Left ventricle myocardium inferior (tissue), 1 donor: ENCODE measurements around the gene ZNF804A. TPM values are rescaled to one million over a fixed set of nuclear protein-coding genes. Genes with fewer than 3 reads are reported as not detected.

ENCODE experiments used
- DNase-seq: peaks from one replicate; pipeline ENCODE4 v3.0.0-alpha.2; 2020
- H3K27ac ChIP-seq: fragments of 200-600 bp; replicated peaks from 2 replicates; pipeline ENCODE4 v1.8.0; 2021
- H3K27me3 ChIP-seq: fragments of 200-600 bp; 2 replicates; pipeline ENCODE4 v1.8.0; 2021; ENCODE audit warnings: low read depth
- H3K36me3 ChIP-seq: fragments of 200-600 bp; 2 replicates; pipeline ENCODE4 v1.8.0; 2021
- H3K4me1 ChIP-seq: fragments of 200-600 bp; 2 replicates; pipeline ENCODE4 v1.8.0; 2021
- H3K4me3 ChIP-seq: fragments of 200-600 bp; 2 replicates; pipeline ENCODE4 v1.8.0; 2021; ENCODE audit warnings: mild to moderate bottlenecking, moderate library complexity
- H3K9me3 ChIP-seq: fragments of 200-600 bp; replicated peaks from 2 replicates; pipeline ENCODE4 v1.8.0; 2021
- intact Hi-C: fragments of 100-400 bp; cut with micrococcal nuclease; formaldehyde crosslinking; loops from one replicate; pipeline ENCODE4 v1.11.0; 2022
- total RNA-seq: library from RNA; stranded (reverse); fragmentation: NEBNext Ultra II Directional; extraction: Animal tissue kit (Norgen Biotek cat#: 25700); gene quantifications from one replicate; pipeline ENCODE4 v1.2.1, GENCODE V29; 2021
- TF ChIP-seq, protein P1 (sequence below): fragments of 200-600 bp; IDR thresholded peaks from 2 replicates; pipeline ENCODE4 v1.8.0; 2021; ENCODE audit warnings: antibody characterized with exemption, mild to moderate bottlenecking, borderline replicate concordance
- donor health status: DM: no; HTN: yes; CAD: no; lungs with severe emphysema.

ZNF804A gene
- total RNA-seq, 1 donor from 2014 or later = not detected

DNA sequence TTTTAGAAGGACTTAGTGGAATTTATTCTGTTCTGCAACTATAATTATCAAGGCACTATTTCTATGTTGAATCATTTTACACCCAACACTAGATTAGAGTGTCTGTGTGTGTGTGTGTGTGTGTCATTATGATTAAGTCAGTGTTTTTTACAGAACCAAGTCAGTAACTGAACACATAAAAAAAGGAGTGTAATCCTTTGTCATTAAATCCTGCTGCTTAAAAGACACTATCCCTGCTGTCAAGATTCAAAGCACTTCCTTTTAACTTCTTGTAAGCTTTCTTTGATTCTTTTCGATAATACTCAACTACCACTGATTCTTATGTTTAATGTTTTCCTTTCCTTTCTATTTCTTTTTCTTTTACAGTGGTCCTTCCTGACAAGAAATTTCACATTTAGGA lies 306.7 kb downstream of the ZNF804A start:
- no peak for DNase-seq
- Histone ChIP-seq H3K27me3 (no peaks in the 10 kb centered on the region), H3K4me3 (no peak overlapping the region), H3K9me3 (peaks cover 1% of the 10 kb centered on the region), H3K36me3 (no peaks in the 10 kb centered on the region), H3K27ac (no peak overlapping the region), H3K4me1 (no peaks in the 10 kb centered on the region)
- TF ChIP-seq, protein P1, sequence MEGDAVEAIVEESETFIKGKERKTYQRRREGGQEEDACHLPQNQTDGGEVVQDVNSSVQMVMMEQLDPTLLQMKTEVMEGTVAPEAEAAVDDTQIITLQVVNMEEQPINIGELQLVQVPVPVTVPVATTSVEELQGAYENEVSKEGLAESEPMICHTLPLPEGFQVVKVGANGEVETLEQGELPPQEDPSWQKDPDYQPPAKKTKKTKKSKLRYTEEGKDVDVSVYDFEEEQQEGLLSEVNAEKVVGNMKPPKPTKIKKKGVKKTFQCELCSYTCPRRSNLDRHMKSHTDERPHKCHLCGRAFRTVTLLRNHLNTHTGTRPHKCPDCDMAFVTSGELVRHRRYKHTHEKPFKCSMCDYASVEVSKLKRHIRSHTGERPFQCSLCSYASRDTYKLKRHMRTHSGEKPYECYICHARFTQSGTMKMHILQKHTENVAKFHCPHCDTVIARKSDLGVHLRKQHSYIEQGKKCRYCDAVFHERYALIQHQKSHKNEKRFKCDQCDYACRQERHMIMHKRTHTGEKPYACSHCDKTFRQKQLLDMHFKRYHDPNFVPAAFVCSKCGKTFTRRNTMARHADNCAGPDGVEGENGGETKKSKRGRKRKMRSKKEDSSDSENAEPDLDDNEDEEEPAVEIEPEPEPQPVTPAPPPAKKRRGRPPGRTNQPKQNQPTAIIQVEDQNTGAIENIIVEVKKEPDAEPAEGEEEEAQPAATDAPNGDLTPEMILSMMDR = no peak
- intact Hi-C loops = no loop called here

- intact Hi-C loops = no loop called here
- DNase-seq = no peak
- Histone ChIP-seq H3K4me3 (no peak overlapping the region), H3K9me3 (peaks cover 8% of the 10 kb centered on the region), H3K27ac (no peak overlapping the region), H3K36me3 (no peaks in the 10 kb centered on the region), H3K4me1 (no peaks in the 10 kb centered on the region), H3K27me3 (no peaks in the 10 kb centered on the region)
- TF ChIP-seq, protein P1 = no peak
Observed at GRCh38 chr2:184906160-184906559, 307.8 kb downstream of the ZNF804A start.

DNA sequence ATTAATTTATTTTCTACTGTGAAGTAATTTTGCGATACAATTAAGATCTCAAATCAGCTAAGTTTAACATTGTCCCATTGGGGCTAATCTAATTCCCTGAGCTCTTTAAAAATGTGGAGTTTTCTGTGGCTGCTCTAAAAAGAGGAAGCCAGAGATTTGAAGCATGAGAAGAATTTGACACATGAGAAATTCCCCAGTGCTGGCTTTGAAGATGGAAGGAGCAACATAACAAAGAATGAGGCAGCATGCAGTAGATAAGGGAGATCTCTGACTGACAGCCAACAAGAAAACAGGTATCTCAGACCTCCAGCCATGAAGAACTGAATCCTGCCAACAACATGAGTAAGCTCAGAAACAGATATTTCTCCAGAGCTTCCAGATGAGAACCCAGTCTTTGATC lies 308.4 kb downstream of the ZNF804A start:
- no peaks in the 10 kb centered on the region for H3K36me3 ChIP-seq
- no peaks in the 10 kb centered on the region for H3K27me3 ChIP-seq
- no peak overlapping the region for H3K27ac ChIP-seq
- intact Hi-C loops = no loop called here
- no peaks in the 10 kb centered on the region for H3K4me1 ChIP-seq
- H3K9me3 ChIP-seq = peaks cover 8% of the 10 kb centered on the region
- TF ChIP-seq, protein P1 = no peak
- H3K4me3 ChIP-seq = no peak overlapping the region
- DNase-seq = no peak

- no peaks in the 10 kb centered on the region for H3K27me3 ChIP-seq
- peaks cover 28% of the 10 kb centered on the region for H3K9me3 ChIP-seq
- intact Hi-C loops = no loop called here
- H3K4me1 ChIP-seq = no peaks in the 10 kb centered on the region
- H3K36me3 ChIP-seq = no peaks in the 10 kb centered on the region
- H3K27ac ChIP-seq = no peak overlapping the region
- TF ChIP-seq, protein P1 = no peak
- DNase-seq = no peak
- H3K4me3 ChIP-seq = no peak overlapping the region
Observed at GRCh38 chr2:184908966-184909365, 310.6 kb downstream of the ZNF804A start.

- TF ChIP-seq, protein P1 = no peak
- Histone ChIP-seq H3K36me3 (no peaks in the 10 kb centered on the region), H3K4me1 (no peaks in the 10 kb centered on the region), H3K27ac (no peak overlapping the region), H3K27me3 (no peaks in the 10 kb centered on the region), H3K9me3 (peaks cover 41% of the 10 kb centered on the region), H3K4me3 (no peak overlapping the region)
- intact Hi-C loops = no loop called here
- DNase-seq = no peak
Observed at GRCh38 chr2:184920451-184920965, 322.2 kb downstream of the ZNF804A start.

DNA sequence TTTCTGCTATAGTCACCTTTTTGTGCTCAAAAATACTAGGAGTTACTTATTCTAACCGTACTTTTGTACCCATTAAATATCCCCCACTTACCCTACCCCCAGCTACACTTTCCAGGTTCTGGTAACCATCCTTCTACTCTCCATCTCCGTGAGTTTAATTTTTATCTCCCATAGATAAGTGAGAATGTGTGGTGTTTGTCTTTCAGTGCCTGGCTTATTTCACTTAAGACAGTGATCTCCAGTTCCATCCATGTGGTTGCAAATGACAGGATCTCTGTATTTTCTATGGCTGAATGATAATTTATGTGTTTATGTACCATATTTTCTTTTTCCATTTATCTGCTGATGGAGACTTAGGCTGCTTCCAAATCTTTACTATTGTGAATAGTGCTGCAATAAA lies 323.3 kb downstream of the ZNF804A start:
- H3K4me1 ChIP-seq = no peaks in the 10 kb centered on the region
- peaks cover 52% of the 10 kb centered on the region for H3K9me3 ChIP-seq
- H3K27me3 ChIP-seq = no peaks in the 10 kb centered on the region
- DNase-seq = no peak
- TF ChIP-seq, protein P1 = no peak
- H3K27ac ChIP-seq = no peak overlapping the region
- intact Hi-C loops = no loop called here
- no peak overlapping the region for H3K4me3 ChIP-seq
- no peaks in the 10 kb centered on the region for H3K36me3 ChIP-seq
